ENCODE data around the gene DUSP7.

Gene DUSP7

GRCh38 chr3:52004163-52004787, 52.1 kb downstream of the DUSP7 start:
- no peak for DNase-seq

GRCh38 chr3:52002748-52003147, 53.6 kb downstream of the DUSP7 start:
- no peak for DNase-seq

- peak; percentile 26 to 33 for DNase-seq
These were observed 54.9 kb downstream of the DUSP7 start for GRCh38 chr3:52001443-52001974.

GRCh38 chr3:51999846-52000245, 56.5 kb downstream of the DUSP7 start:
- DNase-seq = no peak

All from NCI-H187 (cell line).